ENCODE data around the gene FAM83B. TPM values are rescaled to one million over a fixed set of nuclear protein-coding genes. Genes with fewer than 3 reads are reported as not detected.
"Not testable (repeated sequence)": the region's sequence is repeated elsewhere in the genome, so short reads cannot be mapped to it uniquely, and the experiment has no call there.

Gene FAM83B
- total RNA-seq, 1 donor from 2014 or later = 47.7 TPM

DNA sequence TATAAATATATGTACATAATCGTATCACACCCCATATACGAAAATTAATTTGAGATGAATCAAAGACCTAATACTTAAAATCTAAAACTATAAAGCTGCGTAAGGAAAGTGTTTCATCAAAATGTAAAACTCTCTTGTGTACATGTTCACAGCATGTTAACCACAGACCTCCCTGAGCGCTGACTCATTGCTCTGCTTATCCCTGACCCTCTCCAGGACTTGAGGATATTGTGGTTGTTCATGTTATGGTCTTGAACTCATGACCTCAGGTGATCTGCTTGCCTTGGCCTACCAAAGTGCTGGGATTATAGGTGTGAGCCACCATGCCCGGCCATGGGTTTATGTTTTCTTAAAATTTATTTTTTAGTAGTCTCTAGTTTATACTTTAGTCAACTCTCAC, 14.2 kb downstream of the FAM83B start:
- DNase-seq = no peak

DNA sequence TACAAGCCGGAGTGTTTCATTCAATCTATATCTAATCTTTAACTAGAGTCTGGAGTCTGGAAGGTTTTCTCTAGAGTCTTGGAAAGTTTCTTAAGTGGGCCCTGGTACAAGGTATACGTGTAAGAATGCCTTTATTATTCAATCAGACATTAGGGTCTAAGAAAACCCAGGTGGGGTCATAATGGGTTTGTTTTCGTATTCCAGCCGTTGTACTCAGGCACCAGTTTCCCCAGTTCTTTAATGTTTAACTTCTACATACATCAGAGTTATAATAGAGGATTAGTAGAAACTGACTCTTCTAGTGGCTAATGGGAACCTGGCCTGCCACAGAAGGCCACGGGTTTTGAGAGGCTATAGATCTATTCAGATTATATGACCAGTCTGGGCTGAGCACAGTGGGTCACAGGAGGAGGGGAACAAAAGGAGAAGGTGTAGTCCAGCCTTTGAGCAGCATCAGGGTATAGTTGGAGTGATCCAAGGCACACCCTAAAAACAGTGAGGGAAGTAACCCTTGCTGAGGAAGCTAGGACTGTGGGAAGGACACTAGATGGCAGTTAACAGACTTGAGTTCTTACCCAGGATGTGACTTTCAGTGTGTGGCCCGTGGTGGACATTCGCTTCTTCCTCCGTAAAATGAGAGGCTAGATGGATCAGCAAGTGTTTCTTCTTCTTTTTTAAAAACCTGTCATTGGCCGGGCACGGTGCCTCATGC, 15.5 kb downstream of the FAM83B start:
- no peak for DNase-seq

DNA sequence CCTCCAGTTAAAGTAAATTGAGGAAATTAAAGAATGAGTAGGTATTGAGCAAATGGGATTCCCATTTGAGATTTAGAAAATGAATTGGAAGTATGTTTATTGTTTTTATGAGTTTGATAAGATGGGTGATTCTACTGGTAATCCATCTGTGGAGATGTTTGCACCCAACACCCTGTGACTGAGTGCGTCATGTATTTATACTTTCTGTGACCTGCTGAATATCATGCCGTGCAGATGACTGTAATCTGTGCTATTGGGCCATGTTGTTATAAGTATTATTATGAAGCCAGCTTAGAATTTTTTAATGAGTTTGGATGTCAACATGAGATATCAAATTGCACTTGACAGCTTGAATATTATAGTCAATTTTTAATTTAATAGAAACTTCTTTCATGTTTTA, 17.7 kb downstream of the FAM83B start:
- DNase-seq = no peak

GRCh38 chr6:54865091-54865631, 18.6 kb downstream of the FAM83B start:
- no peak for DNase-seq

- DNase-seq = no peak
Observed at GRCh38 chr6:54868556-54868955, 22.0 kb downstream of the FAM83B start.

- no peak for DNase-seq
Observed at GRCh38 chr6:54873599-54873998, 27.0 kb downstream of the FAM83B start.

DNA sequence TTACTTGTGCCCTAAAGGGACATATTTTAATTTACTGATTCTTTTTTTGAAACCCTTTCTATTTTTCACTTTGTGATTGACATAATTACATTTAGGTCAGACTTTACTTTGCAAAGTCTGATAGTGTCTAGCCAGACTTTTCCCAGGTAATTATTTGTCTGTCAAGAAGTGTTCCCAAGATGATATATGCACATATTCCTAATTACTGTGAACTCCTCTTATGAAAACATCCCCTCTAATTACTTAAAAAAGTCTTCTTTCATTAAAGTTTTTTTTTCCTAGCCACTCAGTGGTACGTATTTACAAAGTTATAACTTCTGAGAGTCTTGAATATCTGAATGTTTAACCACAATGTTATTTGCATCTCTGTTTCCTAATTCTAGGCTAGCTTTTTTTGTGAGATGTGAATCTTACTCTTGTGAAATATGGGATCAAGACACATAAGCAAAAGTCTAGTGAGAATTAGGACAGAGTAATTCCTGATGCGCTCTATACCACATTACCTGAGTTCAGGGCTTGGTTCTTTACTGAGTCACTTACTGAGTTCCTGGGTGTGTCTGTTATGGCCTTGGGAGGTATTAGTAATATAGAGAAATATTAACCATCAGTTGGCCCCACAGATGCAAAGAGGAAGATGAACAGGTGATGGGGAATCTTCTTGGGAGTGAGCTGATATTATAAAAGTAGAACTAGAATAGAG, 27.9 kb downstream of the FAM83B start:
- no peak for DNase-seq

DNA sequence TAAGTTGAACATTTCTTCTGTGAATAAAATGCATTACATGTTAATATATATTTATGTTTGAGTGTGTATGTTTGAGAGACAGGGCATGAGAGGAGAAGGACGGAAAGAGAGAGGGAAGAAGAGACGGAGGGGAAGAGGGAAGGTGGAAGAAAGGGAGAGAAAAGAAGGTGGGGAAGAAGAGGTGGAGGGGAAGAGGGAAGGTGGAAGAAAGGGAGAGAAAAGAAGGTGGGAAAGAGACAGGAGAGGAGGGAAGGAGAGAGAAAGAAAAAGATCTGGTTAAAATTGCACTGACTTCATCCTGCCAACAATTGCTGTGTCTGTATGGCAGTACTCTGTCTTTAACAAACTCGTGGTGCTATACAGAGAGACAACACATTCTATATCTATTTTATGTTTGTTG, 29.0 kb downstream of the FAM83B start:
- DNase-seq = no peak

DNA sequence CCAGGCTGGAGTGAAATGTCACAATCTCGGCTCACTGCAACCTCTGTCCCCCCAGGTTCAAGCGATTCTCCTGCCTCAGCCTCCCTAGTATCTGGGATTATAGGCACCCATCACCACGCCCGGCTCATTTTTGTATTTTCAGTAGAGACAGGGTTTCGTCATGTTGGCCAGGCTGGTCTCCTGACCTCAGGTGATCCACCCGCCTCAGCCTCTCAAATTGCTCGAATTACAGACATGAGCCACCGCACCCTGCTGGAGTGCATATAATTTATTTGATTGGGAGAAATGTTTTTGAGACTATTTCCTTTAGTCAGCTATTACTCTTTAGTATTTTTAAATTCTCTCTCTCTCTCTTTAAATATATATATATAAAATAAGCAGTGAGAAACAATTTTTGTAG, 29.8 kb downstream of the FAM83B start:
- no peak for DNase-seq

DNA sequence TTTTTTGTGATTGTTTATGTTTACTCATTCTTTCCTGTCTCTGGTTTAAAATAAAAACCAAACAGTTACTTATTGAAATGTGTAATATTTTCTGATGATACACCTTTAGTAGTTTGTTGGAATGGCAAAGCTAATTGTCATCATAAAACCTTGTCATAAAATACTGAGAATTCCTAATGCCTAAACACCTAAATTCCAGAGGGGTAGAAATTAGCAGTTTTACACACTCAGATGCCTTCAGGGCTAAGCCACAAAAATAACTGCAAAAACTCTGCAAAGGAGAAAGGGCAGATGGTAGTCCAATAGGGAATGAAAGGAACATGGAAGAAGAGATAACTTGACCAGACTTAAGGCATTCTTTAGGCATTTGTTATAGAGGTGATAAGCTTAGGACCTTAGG, 30.3 kb downstream of the FAM83B start:
- no peak for DNase-seq

- DNase-seq = no peak
Observed at GRCh38 chr6:54877713-54878317, 31.2 kb downstream of the FAM83B start.

DNA sequence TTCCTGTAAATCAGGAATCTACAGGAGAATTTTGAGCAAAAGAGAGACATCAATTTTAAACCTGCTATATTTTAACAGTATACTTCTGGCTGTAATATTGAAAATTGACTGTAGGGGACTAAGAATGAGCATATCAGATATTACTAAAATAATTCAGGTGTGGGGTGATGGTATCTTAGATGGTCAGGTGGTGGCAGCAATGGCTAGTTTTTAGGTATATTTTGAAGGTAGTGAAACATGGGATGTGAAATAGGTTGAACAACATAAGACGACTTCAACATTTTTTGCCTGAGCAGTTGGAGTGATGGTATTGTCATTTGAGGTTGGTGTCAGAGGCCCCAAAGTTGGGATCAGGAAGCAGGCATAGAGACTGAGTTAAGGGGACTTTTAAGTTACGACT, 32.1 kb downstream of the FAM83B start:
- no peak for DNase-seq

- no peak for DNase-seq
Observed at GRCh38 chr6:54879188-54879985, 32.8 kb downstream of the FAM83B start.

DNA sequence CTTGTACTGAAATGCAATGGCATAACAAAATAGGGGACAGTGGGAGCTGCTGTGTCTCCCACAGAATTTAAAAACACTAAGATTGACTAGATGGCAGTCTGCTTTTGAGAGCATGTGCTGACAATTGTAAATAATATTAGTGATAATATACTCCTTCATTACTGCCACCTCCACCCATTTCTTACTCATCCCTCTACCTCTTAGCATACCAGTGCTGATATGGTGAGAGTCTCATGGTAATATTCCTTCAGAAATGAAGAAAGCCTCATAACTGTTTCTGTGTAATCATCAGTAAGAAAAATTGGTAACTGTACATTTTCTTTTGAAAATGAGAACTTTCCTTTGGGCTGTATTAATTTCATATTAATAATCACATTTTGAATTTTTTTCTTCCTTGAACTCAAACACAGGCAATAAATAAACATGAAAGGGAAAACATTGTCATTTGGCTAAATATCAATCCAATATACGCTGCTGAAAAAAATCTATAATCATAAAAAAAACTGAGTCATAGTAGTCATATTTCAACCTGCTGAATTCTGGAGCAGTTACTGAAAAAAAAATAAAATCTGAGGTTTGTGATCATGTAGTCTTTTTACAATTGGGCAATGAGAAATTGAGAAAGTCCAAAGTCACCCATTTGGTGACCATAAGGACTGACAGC, 34.6 kb downstream of the FAM83B start:
- DNase-seq = no peak

GRCh38 chr6:54881891-54882290, 35.3 kb downstream of the FAM83B start:
- DNase-seq = not testable (repeated sequence)

DNA sequence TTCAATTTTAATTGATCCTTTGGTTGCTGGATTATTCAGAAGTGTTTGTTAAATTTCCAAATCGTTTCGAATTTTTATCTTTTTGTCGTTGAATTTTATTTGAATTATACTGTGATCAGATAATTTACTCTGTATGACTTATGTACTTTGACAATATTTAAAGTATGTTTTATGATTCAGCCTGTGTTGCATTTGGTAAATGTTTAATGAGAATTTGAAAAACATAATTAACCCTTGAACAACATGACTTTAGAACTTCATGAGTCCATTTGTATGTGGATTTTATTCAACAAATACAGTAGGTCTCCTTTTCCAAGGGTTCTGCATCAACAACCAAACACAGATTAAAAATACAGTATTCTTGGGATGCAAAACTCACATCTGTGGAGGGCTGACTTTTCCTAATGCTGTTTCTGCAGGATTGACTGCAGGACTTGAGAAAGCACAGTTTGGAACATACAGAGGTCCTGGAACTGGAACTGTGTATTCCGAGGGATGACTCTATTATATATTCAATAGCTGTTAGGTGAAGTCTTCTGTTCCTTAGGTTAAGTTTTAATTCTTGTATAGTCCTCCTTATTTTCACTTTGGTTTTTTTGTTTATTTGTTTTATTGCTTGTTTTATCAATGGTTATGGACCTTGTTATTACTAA, 40.5 kb downstream of the FAM83B start:
- no peak for DNase-seq

DNA sequence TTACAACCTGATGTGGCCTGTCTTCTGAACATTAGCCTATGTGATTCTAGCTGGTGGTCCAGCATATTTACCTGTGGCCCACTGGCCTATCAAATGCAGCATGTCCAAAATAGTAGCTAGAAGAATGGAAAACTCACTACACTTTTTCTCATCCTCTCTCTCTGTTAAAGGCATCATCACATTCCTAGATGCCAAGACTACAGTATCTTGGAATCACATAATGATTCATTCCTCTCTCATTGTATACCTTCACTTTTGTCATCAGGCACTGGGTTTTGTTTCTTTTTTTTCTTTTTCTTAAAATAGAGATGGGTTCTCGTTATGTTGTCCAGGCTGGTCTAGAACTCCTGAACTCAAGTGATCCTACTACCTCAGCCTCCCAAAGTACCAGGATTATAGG, 45.0 kb downstream of the FAM83B start:
- no peak for DNase-seq

- no peak for DNase-seq
Observed at GRCh38 chr6:54892831-54893230, 46.3 kb downstream of the FAM83B start.

DNA sequence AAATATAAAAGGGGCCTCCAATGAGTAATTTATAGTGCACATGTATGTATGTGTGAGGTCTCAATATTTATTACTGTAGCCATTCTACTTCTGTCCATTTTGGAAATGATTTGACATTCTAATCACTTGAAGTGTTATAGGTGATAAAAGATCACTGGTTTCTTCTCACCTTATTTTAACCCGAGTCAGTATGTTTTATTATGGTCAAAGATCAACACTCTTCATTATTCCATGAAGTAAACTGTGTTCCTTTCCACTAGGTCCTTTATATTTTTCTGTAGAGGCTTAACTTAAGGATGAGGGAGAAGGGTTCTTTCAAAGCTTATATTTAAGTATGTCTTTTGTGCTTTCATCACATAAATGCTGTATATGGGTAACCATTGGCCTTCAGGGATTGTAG, 47.2 kb downstream of the FAM83B start:
- no peak for DNase-seq

DNA sequence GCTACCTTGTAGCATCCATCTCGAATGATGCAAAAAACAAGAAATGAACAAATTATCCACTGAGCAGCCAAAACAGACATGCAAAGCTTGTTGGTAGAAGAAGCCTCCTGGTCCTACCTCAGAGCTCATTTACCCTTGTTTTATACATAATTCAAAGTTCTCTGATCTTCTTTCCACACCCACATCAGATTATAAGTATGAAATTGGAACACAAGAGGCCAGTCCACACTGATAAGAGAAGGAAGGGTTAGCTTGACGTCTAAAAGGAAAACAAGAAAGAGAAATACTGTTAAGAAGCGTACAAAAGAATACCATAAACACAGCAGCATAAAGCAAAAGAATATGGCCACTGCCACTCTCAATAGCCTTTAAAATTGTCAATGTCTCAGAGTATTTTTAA, 49.7 kb downstream of the FAM83B start:
- DNase-seq = no peak

DNA sequence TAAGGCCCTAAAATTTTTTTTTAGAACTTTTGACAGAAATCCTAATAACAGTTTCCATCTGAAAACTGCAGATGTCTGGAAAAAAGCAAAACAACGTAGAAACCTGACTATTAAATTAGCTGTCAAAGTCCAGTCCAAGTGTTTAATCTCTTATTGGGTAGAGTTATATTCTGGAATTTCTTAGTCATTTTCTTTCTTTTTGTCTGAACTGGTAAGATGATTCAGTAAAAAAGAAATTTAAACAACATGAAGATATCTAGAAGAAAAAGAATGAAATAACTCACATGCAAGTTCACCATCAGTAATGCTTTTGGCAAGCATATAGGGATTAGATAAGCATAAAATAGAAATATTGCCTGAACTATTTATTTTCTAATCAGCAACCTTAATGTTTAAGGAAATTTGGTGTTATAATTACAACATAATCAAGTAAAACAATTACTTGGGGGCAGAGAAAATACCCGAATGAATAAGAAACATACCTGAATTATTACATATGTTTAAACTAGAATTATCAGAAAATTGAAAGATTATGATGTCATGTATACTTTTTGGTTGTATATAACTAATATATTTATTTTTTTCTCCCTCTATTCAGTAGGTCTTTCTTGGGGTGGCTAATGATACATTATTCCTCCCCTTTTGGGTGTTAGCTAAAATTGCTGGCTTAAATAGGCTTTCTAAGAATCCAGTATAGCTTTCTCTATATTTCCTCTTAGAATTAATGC, 51.1 kb downstream of the FAM83B start:
- DNase-seq = no peak

Data from skin of body (tissue), 2 donors.